GM23338 (cell line): ENCODE results near the gene L3MBTL2. TPM values are rescaled to one million over a fixed set of nuclear protein-coding genes. Genes with fewer than 3 reads are reported as not detected.

Source experiments
- ATAC-seq: fragments of 200-7000 bp; cut with Tn5 transposase; 3 replicates; pipeline ENCODE4 v1.9.1; 2020
- DNase-seq: peaks from one replicate; pipeline ENCODE4 v3.0.0-alpha.2; 2015; ENCODE audit warnings: low spot score
- H2AFZ ChIP-seq: fragments of 200-600 bp; sonication (generic); 2 replicates; pipeline ENCODE4 v1.8.0; 2016; ENCODE audit warnings: antibody characterized with exemption, mild to moderate bottlenecking, moderate library complexity
- H3F3A ChIP-seq: fragments of 200-600 bp; sonication (generic); replicated peaks from 2 replicates; pipeline ENCODE4 v1.8.0; 2017; ENCODE audit warnings: antibody characterized with exemption, mixed run types, low read depth
- H3K27ac ChIP-seq: fragments of 200-600 bp; sonication (generic); 2 replicates; pipeline ENCODE4 v1.6.1; 2016; ENCODE audit warnings: low read depth
- H3K27me3 ChIP-seq: fragments of 200-600 bp; sonication (generic); 2 replicates; pipeline ENCODE4 v1.8.0; 2016; ENCODE audit warnings: mild to moderate bottlenecking, mixed run types, moderate library complexity; ENCODE audit not compliant: insufficient read depth
- H3K36me3 ChIP-seq: fragments of 200-600 bp; sonication (generic); 2 replicates; pipeline ENCODE4 v1.8.0; 2016; ENCODE audit warnings: mild to moderate bottlenecking; ENCODE audit not compliant: insufficient read depth
- H3K4me1 ChIP-seq: fragments of 200-600 bp; sonication (generic); 2 replicates; pipeline ENCODE4 v1.8.0; 2016; ENCODE audit warnings: mild to moderate bottlenecking, moderate library complexity; ENCODE audit not compliant: insufficient read depth
- H3K4me2 ChIP-seq: fragments of 200-600 bp; sonication (generic); 2 replicates; pipeline ENCODE4 v1.7.1; 2017; ENCODE audit warnings: mixed run types
- H3K4me3 ChIP-seq: fragments of 200-600 bp; sonication (generic); 2 replicates; pipeline ENCODE4 v1.6.1; 2016; ENCODE audit warnings: mixed run types
- H3K79me2 ChIP-seq: fragments of 200-600 bp; sonication (generic); replicated peaks from 2 replicates; pipeline ENCODE4 v1.8.0; 2017; ENCODE audit warnings: mild to moderate bottlenecking; ENCODE audit not compliant: insufficient read depth
- H3K9me2 ChIP-seq: fragments of 200-600 bp; sonication (generic); 2 replicates; pipeline ENCODE4 v1.8.0; 2017; ENCODE audit not compliant: insufficient read depth
- H4K20me1 ChIP-seq: fragments of 200-600 bp; sonication (generic); replicated peaks from 2 replicates; pipeline ENCODE4 v1.8.0; 2017; ENCODE audit warnings: mild to moderate bottlenecking; ENCODE audit not compliant: insufficient read depth
- H3K27ac Mint-ChIP-seq: 2 replicates; pipeline ENCODE4 v1.8.0; 2020; ENCODE audit warnings: inconsistent platforms, mild to moderate bottlenecking, moderate library complexity, mixed read lengths
- H3K27me3 Mint-ChIP-seq: 3 replicates; pipeline ENCODE4 v1.8.0; 2022; ENCODE audit warnings: low read depth, mild to moderate bottlenecking, moderate library complexity, mixed read lengths, inconsistent platforms; ENCODE audit not compliant: insufficient read depth, poor library complexity
- H3K36me3 Mint-ChIP-seq: 3 replicates; pipeline ENCODE4 v1.8.0; 2021; ENCODE audit warnings: low read depth, mild to moderate bottlenecking, inconsistent platforms, moderate library complexity, mixed read lengths
- H3K4me1 Mint-ChIP-seq: 3 replicates; pipeline ENCODE4 v1.8.0; 2020; ENCODE audit warnings: mild to moderate bottlenecking, inconsistent platforms, mixed read lengths
- H3K4me3 Mint-ChIP-seq: 3 replicates; pipeline ENCODE4 v1.8.0; 2021; ENCODE audit warnings: moderate library complexity, mild to moderate bottlenecking, inconsistent platforms, mixed read lengths
- H3K9me3 Mint-ChIP-seq: 3 replicates; pipeline ENCODE4 v1.8.0; 2020; ENCODE audit warnings: moderate library complexity, mild to moderate bottlenecking, inconsistent platforms, mixed read lengths
- CREB1 ChIP-seq: fragments of 250-450 bp; sonication (Bioruptor Pico); IDR thresholded peaks from 2 replicates; pipeline ENCODE4 v1.5.0; 2020; ENCODE audit warnings: low read depth, mild to moderate bottlenecking, moderate library complexity
- CTCF ChIP-seq, 2 experiments: fragments of 200-600 bp in 1 of 2; sonication (generic) in 1 of 2; conservative IDR thresholded peaks; 2 replicates each; pipeline versions ENCODE4 v1.5.1 to v1.6.1; 2016 to 2017; ENCODE audit warnings: antibody characterized with exemption in 2 of 2, low read depth in 2 of 2, mild to moderate bottlenecking in 2 of 2, moderate library complexity in 1 of 2
- ETS1 ChIP-seq: IDR thresholded peaks from 2 replicates; pipeline ENCODE4 v1.6.1; 2016; ENCODE audit warnings: antibody characterized with exemption
- EZH2 ChIP-seq: fragments of 200-600 bp; sonication (generic); IDR thresholded peaks from one replicate; pipeline ENCODE4 v1.8.0; 2017; ENCODE audit warnings: antibody characterized with exemption, mild to moderate bottlenecking, low read depth; ENCODE audit not compliant: unreplicated experiment
- EZH2phosphoT487 ChIP-seq: fragments of 200-600 bp; sonication (generic); IDR thresholded peaks from one replicate; pipeline ENCODE4 v1.8.1; 2018; ENCODE audit warnings: antibody characterized with exemption; ENCODE audit not compliant: unreplicated experiment
- JUNB ChIP-seq: IDR thresholded peaks from one replicate; pipeline ENCODE4 v1.6.1; 2016; ENCODE audit warnings: antibody characterized with exemption; ENCODE audit not compliant: unreplicated experiment
- REST ChIP-seq: IDR thresholded peaks from one replicate; pipeline ENCODE4 v1.6.1; 2018; ENCODE audit warnings: antibody characterized with exemption; ENCODE audit not compliant: unreplicated experiment
- STAT1 ChIP-seq: IDR thresholded peaks from one replicate; pipeline ENCODE4 v1.6.1; 2016; ENCODE audit warnings: antibody characterized with exemption; ENCODE audit not compliant: unreplicated experiment
- ZNF114 ChIP-seq: fragments of 250-450 bp; sonication (Bioruptor Pico); IDR thresholded peaks from 2 replicates; pipeline ENCODE4 v1.5.0; 2020; ENCODE audit warnings: mild to moderate bottlenecking, moderate library complexity
- ZNF331 ChIP-seq: fragments of 250-450 bp; sonication (Bioruptor Pico); IDR thresholded peaks from 2 replicates; pipeline ENCODE4 v1.5.0; 2020; ENCODE audit warnings: low read depth, mild to moderate bottlenecking, moderate library complexity
- ZNF462 ChIP-seq: fragments of 250-450 bp; sonication (Bioruptor Pico); IDR thresholded peaks from 2 replicates; pipeline ENCODE4 v1.5.0; 2020; ENCODE audit warnings: mild to moderate bottlenecking, moderate library complexity
- polyA plus RNA-seq: library from polyadenylated mRNA; unstranded; fragments of >200 nt; fragmentation: Nextera tagmentation; extraction: Ambion mirVana; gene quantifications from 2 replicates; pipeline ENCODE4 v1.2.1, GENCODE V29; 2016
- total RNA-seq: library from RNA; depleted of rRNA; stranded (reverse); fragments of >200 nt; shearing (Covaris generic); gene quantifications from 2 replicates; pipeline ENCODE4 v1.2.3, GENCODE V29; 2014

The L3MBTL2 gene
- total and polyA plus RNA-seq, 2 experiments from 2014 or later = 13.9 to 27.1 TPM

GRCh38 chr22:41243361-41243760 is 38.2 kb downstream of the L3MBTL2 start:
- Histone ChIP-seq H3K4me2 (no peak overlapping the region), H3K4me1 (peaks cover 3% of the 10 kb centered on the region; the same call in 1 of the 2 replicates), H2AFZ (no peak overlapping the region), H3K9me2 (no peaks in the 10 kb centered on the region), H4K20me1 (no peaks in the 10 kb centered on the region; the same call in 1 of the 2 replicates), H3K27me3 (no peaks in the 10 kb centered on the region), H3K27ac (peak overlapping the region; percentile 45; the same call in 1 of the 2 replicates), H3K79me2 (no peaks in the 10 kb centered on the region), H3F3A (peaks cover 32% of the 10 kb centered on the region), H3K4me3 (no peak overlapping the region), H3K36me3 (peaks cover 7% of the 10 kb centered on the region)
- Mint-ChIP-seq H3K27ac (peak overlapping the region; percentile 52; the same call in 1 of the 2 replicates), H3K4me3 (no peak overlapping the region), H3K4me1 (peaks cover 4% of the 10 kb centered on the region; the same call in 1 of the 3 replicates), H3K36me3 (peaks cover 34% of the 10 kb centered on the region), H3K9me3 (no peaks in the 10 kb centered on the region), H3K27me3 (peaks cover 12% of the 10 kb centered on the region)
- TF ChIP-seq CTCF (conservative IDR thresholded peaks at IDR 0.05; ENCODE audit: low read depth in 2 of 2) (no peak), STAT1 (no peak), REST (no peak), JUNB (no peak), CREB1 (CRISPR knock-in tag) (no peak), ZNF331 (CRISPR knock-in tag) (no peak), EZH2 (no peak), ZNF462 (CRISPR knock-in tag) (no peak), EZH2phosphoT487 (no peak), ETS1 (no peak), ZNF114 (CRISPR knock-in tag) (no peak)
- DNase-seq (no peak), ATAC-seq (no peak)
